Spleen (tissue), 11 donors: ENCODE measurements around the gene PTK7. TPM values are rescaled to one million over a fixed set of nuclear protein-coding genes. Genes with fewer than 3 reads are reported as not detected.
A peak's percentile ranks its signal among the peaks of the same experiment; 100 is the strongest.

Experiments used
- DNase-seq: peaks from one replicate; pipeline ENCODE4 v3.0.0-alpha.2; 2020
- H3K27ac ChIP-seq, 8 donors: fragments of 200-600 bp; sonication (generic) in 7 of 8; 1 replicate in 4 of 8; 2 replicates in 4 of 8; pipeline versions ENCODE4 v1.5.0 to v1.8.0; 2016 to 2021; ENCODE audit warnings: inconsistent platforms in 4 of 8, mild to moderate bottlenecking in 4 of 8, moderate library complexity in 1 of 8
- H3K27me3 ChIP-seq, 7 donors: fragments of 200-600 bp; sonication (generic) in 6 of 7; replicated peaks in 1 of 7; 1 replicate in 4 of 7; 2 replicates in 3 of 7; pipeline versions ENCODE4 v1.5.0 to v1.8.0; 2016 to 2021; ENCODE audit warnings: inconsistent platforms in 3 of 7, mild to moderate bottlenecking in 1 of 7
- H3K36me3 ChIP-seq, 6 donors: fragments of 200-600 bp; sonication (generic) in 5 of 6; 1 replicate in 4 of 6; 2 replicates in 2 of 6; pipeline versions ENCODE4 v1.5.0 to v1.8.0; 2016 to 2021; ENCODE audit warnings: inconsistent platforms in 2 of 6
- H3K4me1 ChIP-seq, 6 donors: fragments of 200-600 bp; sonication (generic) in 5 of 6; 1 replicate in 3 of 6; 2 replicates in 3 of 6; pipeline versions ENCODE4 v1.5.0 to v1.8.0; 2016 to 2021; ENCODE audit warnings: inconsistent platforms in 3 of 6
- H3K4me3 ChIP-seq, 8 donors: fragments of 200-600 bp; sonication (generic) in 7 of 8; 1 replicate in 4 of 8; 2 replicates in 4 of 8; pipeline versions ENCODE4 v1.5.0 to v1.8.0; 2016 to 2021; ENCODE audit warnings: inconsistent platforms in 4 of 8, mild to moderate bottlenecking in 4 of 8, moderate library complexity in 2 of 8
- H3K9me3 ChIP-seq, 8 donors: fragments of 200-600 bp; sonication (generic) in 7 of 8; 1 replicate in 4 of 8; 2 replicates in 4 of 8; pipeline versions ENCODE4 v1.5.0 to v1.8.0; 2016 to 2021; ENCODE audit warnings: inconsistent platforms in 4 of 8
- CTCF ChIP-seq, 11 experiments: fragments of 200-600 bp in 7 of 11; fragments of 450-650 bp in 4 of 11; sonication (generic) in 4 of 11; IDR thresholded peaks in 8 of 11; conservative IDR thresholded peaks in 3 of 11; 1 replicate in 7 of 11; 2 replicates in 4 of 11; pipeline versions ENCODE4 v1.4.0 to v1.8.0; 2016 to 2021; ENCODE audit warnings: antibody characterized with exemption in 11 of 11, inconsistent platforms in 4 of 11, mild to moderate bottlenecking in 1 of 11
- POLR2A ChIP-seq, 3 donors: fragments of 450-650 bp; IDR thresholded peaks; one replicate each; pipeline ENCODE4 v1.5.1; 2017; ENCODE audit warnings: antibody characterized with exemption in 3 of 3, mild to moderate bottlenecking in 1 of 3
- POLR2AphosphoS5 ChIP-seq, 3 donors: sonication (generic); formaldehyde crosslinking; IDR thresholded peaks; one replicate each; pipeline ENCODE4 v1.5.1; 2017; ENCODE audit warnings: antibody characterized with exemption in 3 of 3
- WGBS, 5 donors: extraction: QIAGEN DNeasy Blood & Tissue Kit in 3 of 5; methylation state at CpG; one replicate each; pipeline versions ENCODE4 v1.1.5 to v1.1.7; 2013 to 2018; 5-methylcytosine and 5-hydroxymethylcytosine counted together
- intact Hi-C: fragments of 100-400 bp; cut with DNase I; formaldehyde crosslinking; loops from one replicate; pipeline ENCODE4 v1.15.0; 2023; ENCODE audit warnings: low total_unique reads
- polyA plus RNA-seq, 3 donors: library from polyadenylated mRNA; stranded (reverse); fragments of 200-250 nt; gene quantifications; one replicate each; pipeline ENCODE4 v1.2.1, GENCODE V29; 2013
- total RNA-seq, 7 donors: library from RNA; depleted of rRNA in 3 of 7; stranded (reverse); fragments of >200 nt in 3 of 7; fragmentation: NEBNext Ultra II Directional in 4 of 7; extraction: Animal tissue kit (Norgen Biotek cat#: 25700) in 4 of 7; gene quantifications; one replicate each; pipeline versions ENCODE4 v1.1.0 to v1.2.1, GENCODE V29; 2016 to 2021
- donor health status: healthy with polysubstance abuse.
- donor health status: DM: no; HTN: no; CAD: no; lungs with moderate emphysema.
- donor health status: DM: no; HTN: no; CAD: no.
- donor health status: Bipolar disorder and iron deficiency.
- donor health status: healthy.
- donor health status: DM: no; HTN: no; CAD: no.
- donor health status: DM: yes; HTN: yes; CAD: no.

Gene PTK7
- total and polyA plus RNA-seq, 10 donors, result 6.0 to 66.4 (median 25.9) TPM

- intact Hi-C loops, result no loop called here
- WGBS, 5 donors, result 90 to 97% (median 95%) methylated on average over 5 of the region's 5 CpGs
- Histone ChIP-seq H3K27me3 (no peaks in the 10 kb centered on the region), H3K27ac (no peak overlapping the region), H3K4me1 (peaks cover 0 to 4% (median 0%) of the 10 kb centered on the region in 6 donors), H3K9me3 (no peaks in the 10 kb centered on the region), H3K4me3 (no peak overlapping the region), H3K36me3 (peaks cover 0 to 99% (median 69%) of the 10 kb centered on the region in 6 donors)
- no peak for TF ChIP-seq POLR2A (IDR thresholded peaks at IDR 0.05)
- TF ChIP-seq POLR2AphosphoS5 (IDR thresholded peaks at IDR 0.05), result no peak
- no peak for TF ChIP-seq CTCF (IDR thresholded peaks at IDR 0.05 in 8 of 11, conservative IDR thresholded peaks at IDR 0.05 in 3 of 11)
- DNase-seq, result no peak
Observed at GRCh38 chr6:43193929-43194328, 117.8 kb downstream of the PTK7 start.

DNA sequence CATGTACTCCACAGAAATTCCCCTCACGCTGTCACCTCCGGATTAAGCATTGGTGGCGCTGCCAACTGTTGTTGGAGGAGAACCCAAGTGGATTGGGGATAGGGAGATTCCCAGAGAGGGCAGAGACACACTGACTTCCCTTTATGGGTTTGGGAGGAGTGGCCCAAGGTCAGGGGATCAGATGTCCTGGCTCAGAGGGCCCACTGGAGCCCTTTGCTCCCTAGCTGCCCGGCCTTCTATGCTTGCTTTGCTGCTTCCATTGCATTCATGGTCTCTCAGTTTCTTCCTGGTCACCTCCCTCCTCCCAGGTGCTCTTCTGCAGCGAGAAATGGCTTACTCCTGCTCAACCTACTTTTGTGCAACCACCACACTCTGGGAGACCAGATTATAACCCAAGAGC, 120.2 kb downstream of the PTK7 start:
- H3K27ac ChIP-seq, result no peak overlapping the region
- intact Hi-C loops, result no loop called here
- H3K36me3 ChIP-seq, result peaks cover 0 to 100% (median 84%) of the 10 kb centered on the region in 6 donors
- no peaks in the 10 kb centered on the region for H3K9me3 ChIP-seq
- peak; percentile 47 for DNase-seq
- 81 to 92% (median 89%) methylated on average over 5 of the region's 5 CpGs for WGBS, 5 donors
- no peak overlapping the region for H3K4me3 ChIP-seq
- TF ChIP-seq POLR2AphosphoS5 (IDR thresholded peaks at IDR 0.05) (no peak), CTCF (IDR thresholded peaks at IDR 0.05 in 8 of 11, conservative IDR thresholded peaks at IDR 0.05 in 3 of 11) (no peak), POLR2A (IDR thresholded peaks at IDR 0.05) (no peak)
- H3K27me3 ChIP-seq, result no peaks in the 10 kb centered on the region
- no peaks in the 10 kb centered on the region for H3K4me1 ChIP-seq

DNA sequence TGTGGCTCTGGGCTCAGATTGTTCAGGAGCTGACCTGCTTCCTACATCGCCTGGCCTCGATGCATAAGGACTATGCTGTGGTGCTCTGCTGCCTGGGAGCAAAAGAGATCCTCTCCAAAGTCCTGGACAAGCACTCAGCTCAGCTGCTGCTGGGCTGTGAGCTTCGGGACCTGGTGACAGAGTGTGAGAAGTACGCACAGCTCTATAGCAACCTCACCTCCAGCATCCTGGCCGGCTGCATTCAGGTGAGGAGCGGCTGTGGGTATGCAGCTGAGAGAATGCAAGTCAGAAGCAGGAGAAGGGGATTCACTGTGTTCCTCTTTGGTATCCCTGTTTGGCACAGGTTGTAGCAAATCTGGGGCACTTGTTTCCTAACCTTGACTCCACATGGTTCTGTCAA, 123.8 kb downstream of the PTK7 start:
- intact Hi-C loops, result no loop called here
- Histone ChIP-seq H3K36me3 (peaks cover 0 to 100% (median 72%) of the 10 kb centered on the region in 6 donors), H3K4me1 (no peaks in the 10 kb centered on the region), H3K4me3 (no peak overlapping the region), H3K9me3 (no peaks in the 10 kb centered on the region), H3K27me3 (no peaks in the 10 kb centered on the region), H3K27ac (no peak overlapping the region)
- no peak for TF ChIP-seq POLR2A (IDR thresholded peaks at IDR 0.05)
- no peak for TF ChIP-seq POLR2AphosphoS5 (IDR thresholded peaks at IDR 0.05)
- no peak for TF ChIP-seq CTCF (IDR thresholded peaks at IDR 0.05 in 8 of 11, conservative IDR thresholded peaks at IDR 0.05 in 3 of 11)
- 90 to 97% (median 95%) methylated on average over 4 to 6 of the region's 6 CpGs for WGBS, 5 donors
- DNase-seq, result peak; percentile 41

- TF ChIP-seq POLR2A (IDR thresholded peaks at IDR 0.05) (no peak), CTCF (IDR thresholded peaks at IDR 0.05 in 8 of 11, conservative IDR thresholded peaks at IDR 0.05 in 3 of 11) (no peak), POLR2AphosphoS5 (IDR thresholded peaks at IDR 0.05) (no peak)
- no peaks in the 10 kb centered on the region for H3K27me3 ChIP-seq
- H3K36me3 ChIP-seq, result peaks cover 0 to 100% (median 74%) of the 10 kb centered on the region in 6 donors
- no peak overlapping the region for H3K4me3 ChIP-seq
- 90 to 97% (median 96%) methylated on average over 6 of the region's 6 CpGs for WGBS, 5 donors
- no peaks in the 10 kb centered on the region for H3K9me3 ChIP-seq
- intact Hi-C loops, result no loop called here
- no peaks in the 10 kb centered on the region for H3K4me1 ChIP-seq
- no peak overlapping the region for H3K27ac ChIP-seq
- peak; percentile 46 for DNase-seq
Observed at GRCh38 chr6:43200541-43200940, 124.4 kb downstream of the PTK7 start.
